Measurements from ENCODE around the gene NPDC1. TPM values are rescaled to one million over a fixed set of nuclear protein-coding genes. Genes with fewer than 3 reads are reported as not detected.

NPDC1 gene
- total RNA-seq, 2 donors from 2014 or later, result 72.1 to 105 TPM

DNA sequence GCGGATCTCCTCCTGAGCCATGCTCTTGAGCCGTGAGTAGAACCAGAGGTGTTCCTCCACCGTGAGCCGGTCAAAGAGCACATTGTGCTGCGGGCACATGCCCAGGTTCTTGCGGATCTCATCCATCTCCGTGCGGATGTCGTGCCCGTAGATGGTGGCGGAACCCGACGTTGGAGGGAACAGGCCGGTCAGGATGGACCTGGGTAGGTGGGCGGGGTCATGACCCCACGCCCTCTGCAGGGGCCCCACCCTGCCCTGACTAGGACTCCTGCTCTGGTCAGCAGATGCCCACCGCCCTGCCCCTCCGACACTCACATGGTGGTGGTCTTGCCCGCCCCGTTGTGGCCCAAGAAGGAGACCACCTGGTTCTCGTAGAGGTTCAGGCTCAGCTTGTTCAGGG, 30.0 kb downstream of the NPDC1 start:
- TF ChIP-seq, protein P1, sequence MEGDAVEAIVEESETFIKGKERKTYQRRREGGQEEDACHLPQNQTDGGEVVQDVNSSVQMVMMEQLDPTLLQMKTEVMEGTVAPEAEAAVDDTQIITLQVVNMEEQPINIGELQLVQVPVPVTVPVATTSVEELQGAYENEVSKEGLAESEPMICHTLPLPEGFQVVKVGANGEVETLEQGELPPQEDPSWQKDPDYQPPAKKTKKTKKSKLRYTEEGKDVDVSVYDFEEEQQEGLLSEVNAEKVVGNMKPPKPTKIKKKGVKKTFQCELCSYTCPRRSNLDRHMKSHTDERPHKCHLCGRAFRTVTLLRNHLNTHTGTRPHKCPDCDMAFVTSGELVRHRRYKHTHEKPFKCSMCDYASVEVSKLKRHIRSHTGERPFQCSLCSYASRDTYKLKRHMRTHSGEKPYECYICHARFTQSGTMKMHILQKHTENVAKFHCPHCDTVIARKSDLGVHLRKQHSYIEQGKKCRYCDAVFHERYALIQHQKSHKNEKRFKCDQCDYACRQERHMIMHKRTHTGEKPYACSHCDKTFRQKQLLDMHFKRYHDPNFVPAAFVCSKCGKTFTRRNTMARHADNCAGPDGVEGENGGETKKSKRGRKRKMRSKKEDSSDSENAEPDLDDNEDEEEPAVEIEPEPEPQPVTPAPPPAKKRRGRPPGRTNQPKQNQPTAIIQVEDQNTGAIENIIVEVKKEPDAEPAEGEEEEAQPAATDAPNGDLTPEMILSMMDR (IDR thresholded peaks at IDR 0.05), result no peak
- no peak for TF ChIP-seq POLR2A (IDR thresholded peaks at IDR 0.05)
- intact Hi-C loops (cut with DNase I), result no loop called here
- no peak for ATAC-seq

DNA sequence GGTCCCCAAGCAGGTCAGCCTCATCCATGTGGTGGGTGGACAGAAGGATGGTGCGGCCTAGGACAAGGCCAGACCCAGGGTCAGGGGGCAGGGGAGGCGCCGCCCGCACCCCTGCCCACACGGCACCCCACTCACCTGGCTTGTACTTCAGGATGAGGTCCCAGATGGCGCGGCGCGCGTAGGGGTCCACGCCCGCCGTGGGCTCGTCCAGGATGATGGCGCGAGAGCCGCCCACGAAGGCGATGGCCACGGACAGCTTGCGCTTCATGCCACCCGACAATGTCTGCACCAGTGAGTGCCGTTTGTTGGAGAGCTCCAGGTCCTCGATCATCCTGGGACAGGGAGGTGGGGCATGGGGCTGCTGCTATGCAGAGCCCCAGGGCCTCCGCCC, 30.4 kb downstream of the NPDC1 start:
- Histone ChIP-seq H3K4me3 (no peak overlapping the region), H3K27ac (no peak overlapping the region), H3K9me3 (no peaks in the 10 kb centered on the region), H3K36me3 (replicated peaks in 1 of 2; ENCODE audit: insufficient read depth in 1 of 2, low read depth in 2 of 2) (peaks cover 0 to 5% of the 10 kb centered on the region in 2 donors), H3K4me1 (no peaks in the 10 kb centered on the region), H3K27me3 (no peaks in the 10 kb centered on the region)
- WGBS, 2 donors, result 98 to 99% methylated on average over 8 to 20 of the region's 25 CpGs
- no peak for TF ChIP-seq POLR2A (IDR thresholded peaks at IDR 0.05)
- TF ChIP-seq, protein P1 (IDR thresholded peaks at IDR 0.05), result no peak
- intact Hi-C loops (cut with DNase I), result no loop called here
- DNase-seq, result no peak
- ATAC-seq, result no peak

More for the DNA sequence above, 30.0 kb downstream of the NPDC1 start:
- Histone ChIP-seq H3K9me3 (no peaks in the 10 kb centered on the region), H3K27me3 (no peaks in the 10 kb centered on the region), H3K4me1 (no peaks in the 10 kb centered on the region), H3K27ac (no peak overlapping the region), H3K36me3 (replicated peaks in 1 of 2; ENCODE audit: insufficient read depth in 1 of 2, low read depth in 2 of 2) (peaks cover 0 to 5% of the 10 kb centered on the region in 2 donors), H3K4me3 (no peak overlapping the region)
- 94 to 98% methylated on average over 14 to 19 of the region's 21 CpGs for WGBS, 2 donors
- DNase-seq, result no peak

DNA sequence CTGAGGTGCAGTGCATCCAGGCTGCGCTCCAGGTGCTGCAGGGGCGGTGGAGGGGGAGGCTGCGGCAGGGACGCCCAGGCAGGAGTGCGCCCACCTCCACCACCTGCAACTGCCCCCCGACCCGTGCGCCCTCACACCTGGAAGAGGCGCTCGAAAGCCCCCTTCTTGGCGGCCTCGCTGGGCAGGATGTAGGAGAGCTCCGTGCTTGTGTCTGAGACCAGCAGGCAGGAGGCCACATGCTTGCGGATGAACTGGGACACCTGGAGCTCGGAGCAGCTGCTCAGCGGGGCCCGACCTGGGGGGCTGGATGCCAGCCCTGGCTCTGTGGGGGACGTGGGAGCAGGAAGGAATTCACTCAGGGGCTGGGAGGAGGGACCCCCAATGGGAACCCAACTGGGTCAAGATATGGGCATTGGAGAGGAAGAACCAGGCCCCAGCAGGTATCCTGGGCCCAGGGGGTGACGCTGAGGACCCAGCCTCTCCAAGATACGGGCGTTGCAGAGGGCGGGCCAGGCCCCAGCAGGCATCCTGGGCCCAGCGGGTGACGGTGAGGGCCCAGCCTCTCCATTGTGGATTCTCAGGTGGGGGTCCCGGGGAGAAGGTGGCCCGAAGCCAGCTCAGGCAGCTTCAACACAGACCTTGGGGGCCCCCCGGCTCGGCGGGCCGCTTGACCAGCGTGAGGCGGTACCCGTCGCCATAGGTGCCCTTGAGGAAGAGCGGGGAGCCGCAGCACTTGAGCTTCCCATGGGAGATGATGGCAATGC, 31.0 kb downstream of the NPDC1 start:
- DNase-seq, result no peak
- H3K36me3 ChIP-seq (replicated peaks in 1 of 2; ENCODE audit: insufficient read depth in 1 of 2, low read depth in 2 of 2), result peaks cover 0 to 5% of the 10 kb centered on the region in 2 donors
- no peaks in the 10 kb centered on the region for H3K27me3 ChIP-seq
- TF ChIP-seq, protein P1 (IDR thresholded peaks at IDR 0.05), result no peak
- TF ChIP-seq POLR2A (IDR thresholded peaks at IDR 0.05), result no peak
- WGBS, 2 donors, result 96 to 97% methylated on average over 24 to 33 of the region's 36 CpGs
- no peaks in the 10 kb centered on the region for H3K9me3 ChIP-seq
- no peak overlapping the region for H3K4me3 ChIP-seq
- intact Hi-C loops (cut with DNase I), result no loop called here
- H3K4me1 ChIP-seq, result no peaks in the 10 kb centered on the region
- ATAC-seq, result no peak
- no peak overlapping the region for H3K27ac ChIP-seq

- Histone ChIP-seq H3K36me3 (replicated peaks in 1 of 2; ENCODE audit: insufficient read depth in 1 of 2, low read depth in 2 of 2) (peaks cover 0 to 5% of the 10 kb centered on the region in 2 donors), H3K4me1 (no peaks in the 10 kb centered on the region), H3K9me3 (no peaks in the 10 kb centered on the region), H3K27ac (no peak overlapping the region), H3K27me3 (no peaks in the 10 kb centered on the region), H3K4me3 (no peak overlapping the region)
- 88 to 90% methylated on average over 9 to 20 of the region's 23 CpGs for WGBS, 2 donors
- DNase-seq (no peak), ATAC-seq (no peak)
- intact Hi-C loops (cut with DNase I), result no loop called here
- TF ChIP-seq, protein P1 (IDR thresholded peaks at IDR 0.05), result no peak
- TF ChIP-seq POLR2A (IDR thresholded peaks at IDR 0.05), result no peak
Observed at GRCh38 chr9:137014166-137014565, 31.8 kb downstream of the NPDC1 start.

DNA sequence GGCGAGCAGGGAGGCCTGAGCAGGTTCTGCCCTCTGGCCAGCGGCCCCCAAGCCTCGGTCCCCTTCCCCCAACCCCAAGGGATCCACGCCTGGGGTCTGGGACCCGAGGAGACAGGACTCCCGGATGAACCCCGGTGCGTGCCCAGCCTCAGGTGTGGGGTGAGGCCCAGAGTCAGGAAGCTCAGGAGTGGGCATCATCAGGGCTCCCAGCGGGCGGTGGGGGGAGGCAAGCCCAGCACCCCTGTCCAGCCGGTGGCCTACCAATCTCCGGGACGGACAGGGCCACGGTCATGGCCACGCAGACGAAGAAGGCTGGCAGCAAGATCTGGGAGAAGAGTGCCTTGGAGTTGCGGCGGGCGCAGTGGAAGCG, 32.4 kb downstream of the NPDC1 start:
- H3K9me3 ChIP-seq, result no peaks in the 10 kb centered on the region
- WGBS, 2 donors, result 97 to 100% methylated on average over 5 to 17 of the region's 20 CpGs
- ATAC-seq (no peak), DNase-seq (no peak)
- intact Hi-C loops (cut with DNase I), result no loop called here
- H3K4me1 ChIP-seq, result no peaks in the 10 kb centered on the region
- H3K36me3 ChIP-seq (replicated peaks in 1 of 2; ENCODE audit: insufficient read depth in 1 of 2, low read depth in 2 of 2), result peaks cover 0 to 5% of the 10 kb centered on the region in 2 donors
- TF ChIP-seq, protein P1 (IDR thresholded peaks at IDR 0.05), result no peak
- no peak for TF ChIP-seq POLR2A (IDR thresholded peaks at IDR 0.05)
- H3K27me3 ChIP-seq, result no peaks in the 10 kb centered on the region
- no peak overlapping the region for H3K4me3 ChIP-seq
- H3K27ac ChIP-seq, result no peak overlapping the region

All from body of pancreas (tissue), 4 donors.